Suppressor macrophage treated with lipopolysaccharide for 4 hours (primary cell): ENCODE results near the gene IL4R.
"Not testable (repeated sequence)": the region's sequence is repeated elsewhere in the genome, so short reads cannot be mapped to it uniquely, and the experiment has no call there.

Source experiments
- DNase-seq: peaks from one replicate; pipeline ENCODE4 v3.0.0-alpha.2; 2020

IL4R gene

DNA sequence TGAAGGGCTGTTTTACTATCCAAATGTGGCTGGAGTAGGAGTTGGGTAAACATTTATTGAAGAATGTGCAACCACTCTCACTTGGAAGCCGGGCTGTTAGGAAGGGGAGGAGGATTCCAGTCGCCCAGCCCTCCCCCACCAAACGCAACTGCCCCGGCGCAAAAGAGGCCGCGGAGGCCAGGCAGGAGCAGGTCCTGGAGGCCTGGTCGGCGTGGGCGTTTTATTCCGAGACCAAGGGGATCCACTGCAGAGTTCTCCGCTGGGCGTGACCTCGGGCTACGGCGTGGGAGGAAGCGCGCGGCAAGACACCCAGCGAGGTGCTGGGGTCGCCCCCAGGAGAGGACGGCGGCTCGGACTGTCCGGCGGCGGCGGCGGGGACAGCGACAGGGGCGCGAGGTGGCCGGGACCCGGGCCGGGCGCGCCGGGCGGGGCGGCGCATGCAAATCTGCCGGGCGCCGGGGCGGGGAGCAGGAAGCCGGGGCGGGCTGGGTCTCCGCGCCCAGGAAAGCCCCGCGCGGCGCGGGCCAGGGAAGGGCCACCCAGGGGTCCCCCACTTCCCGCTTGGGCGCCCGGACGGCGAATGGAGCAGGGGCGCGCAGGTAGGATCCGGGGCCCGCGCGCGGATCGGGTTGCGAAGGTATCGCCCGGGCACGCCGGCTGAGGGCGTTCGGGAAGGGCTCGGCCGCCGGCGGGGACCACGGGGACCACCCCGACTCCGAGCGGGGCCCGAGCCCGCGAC lies at the start of gene IL4R:
Gene IL4R (plus strand): TSS at position 553 of the 739 bp plus-strand sequence. CDS start 26,230 bp downstream, outside the sequence.
- DNase-seq, result peak; percentile 94

DNA sequence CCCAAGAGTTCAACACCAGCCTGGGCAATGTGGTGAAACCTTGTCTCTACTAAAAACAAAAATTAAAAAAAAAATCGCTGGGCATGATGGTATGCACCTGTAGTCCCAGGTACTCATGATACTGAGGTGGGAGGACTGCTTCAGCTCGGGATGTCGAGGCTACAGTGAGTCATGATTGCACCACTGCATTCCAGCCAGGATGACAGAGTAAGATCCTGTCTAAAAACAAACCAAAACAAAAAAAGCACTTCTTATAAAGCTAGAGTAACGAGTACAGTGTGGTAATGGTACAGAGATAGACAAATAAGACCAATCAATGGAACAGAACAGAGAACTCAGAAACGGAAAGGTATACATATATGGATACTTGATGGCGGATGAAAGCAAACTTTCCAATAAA lies 49.6 kb upstream of the IL4R start:
- peak; percentile 44 for DNase-seq

DNA sequence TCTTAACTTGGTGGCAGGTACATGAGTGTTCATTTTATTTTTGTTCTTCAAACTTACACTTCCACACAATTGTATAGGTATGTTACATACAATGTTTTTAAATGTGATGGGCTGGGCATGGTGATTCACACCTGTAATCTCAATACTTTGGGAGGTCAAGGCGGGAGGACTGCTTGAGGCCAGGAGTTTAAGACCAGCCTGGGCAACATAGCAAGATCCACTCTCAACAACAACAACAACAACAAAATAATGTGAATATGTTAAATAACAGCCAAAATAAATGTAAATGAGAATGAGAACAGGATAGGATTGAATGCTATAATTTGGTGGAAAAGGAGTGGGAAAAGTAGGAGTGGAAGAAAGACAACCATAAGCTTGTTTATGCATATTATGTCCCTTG lies 47.8 kb upstream of the IL4R start:
- DNase-seq, result no peak

DNA sequence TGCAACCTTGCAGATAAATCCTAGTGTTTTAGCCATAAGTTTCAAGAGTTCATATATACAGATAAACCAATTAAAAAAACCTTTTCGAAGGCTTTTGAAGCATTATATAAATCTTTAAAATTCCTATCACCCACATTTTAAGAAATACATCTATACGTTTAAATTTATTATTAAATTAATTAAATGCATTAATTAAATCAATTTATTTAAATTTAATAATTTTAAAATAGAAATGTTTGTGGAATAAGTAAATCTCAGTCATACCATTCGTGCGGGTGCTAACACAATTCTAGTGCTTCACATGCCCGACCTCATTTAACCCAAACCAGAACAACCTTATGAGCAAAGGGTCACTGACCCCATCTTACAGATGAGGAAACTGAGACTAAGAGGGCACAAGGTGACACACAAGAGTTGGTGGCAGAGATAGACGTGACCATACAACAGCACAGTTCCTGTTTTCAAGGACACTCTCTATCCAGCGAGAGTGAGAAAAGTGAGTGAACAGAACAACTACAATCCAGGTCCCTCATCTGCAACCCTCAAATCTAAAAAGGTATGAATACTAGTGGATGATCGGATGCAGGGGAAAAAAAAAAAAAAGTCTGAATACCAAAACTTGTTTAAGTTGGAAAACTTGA lies 46.6 kb upstream of the IL4R start:
- peak; percentile 48 for DNase-seq

DNA sequence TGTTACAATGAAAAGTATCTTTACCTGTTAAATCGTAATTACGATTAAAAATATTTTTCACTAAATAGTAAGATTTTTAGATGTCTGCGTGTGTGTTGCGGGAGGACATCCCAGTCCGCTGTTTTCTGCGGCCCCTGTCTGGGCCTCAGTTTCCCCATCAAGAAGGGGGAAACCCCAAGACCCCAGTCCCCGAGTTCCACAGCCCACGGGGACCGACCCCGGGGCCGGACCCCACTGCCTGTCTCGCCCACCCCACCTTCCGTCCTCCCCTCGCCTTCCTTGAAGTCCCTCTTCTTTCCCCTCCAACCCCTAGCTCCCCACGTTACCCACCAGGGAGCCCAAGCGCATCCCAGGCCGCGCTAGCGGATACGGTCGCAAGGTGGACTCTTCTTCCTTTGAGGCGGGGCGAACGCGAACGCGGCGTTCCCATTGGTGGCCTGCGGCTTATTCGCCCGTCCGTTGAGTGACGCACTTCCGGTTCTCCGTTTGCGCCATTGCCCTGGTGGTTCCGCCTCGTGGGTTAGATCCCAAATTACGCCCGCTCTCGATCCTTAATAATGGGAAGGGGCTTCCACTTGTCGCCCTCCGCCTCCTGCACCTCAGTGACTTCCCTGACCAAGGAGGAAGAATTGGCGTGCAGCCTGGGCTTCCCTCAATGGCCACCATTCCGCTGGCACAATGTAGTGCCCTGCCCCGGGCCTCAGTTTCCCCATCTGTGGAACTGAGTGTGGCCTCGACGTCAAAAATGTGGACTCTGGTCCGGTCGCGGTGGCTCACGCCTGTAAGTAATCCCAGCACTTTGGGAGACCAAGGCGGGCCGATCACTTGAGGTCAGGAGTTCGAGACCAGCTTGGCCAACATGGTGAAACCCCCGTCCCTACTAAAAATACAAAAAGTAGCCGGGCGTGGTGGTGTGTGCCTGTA lies 45.1 kb upstream of the IL4R start, which contains the start of gene NSMCE1:
Gene NSMCE1 (minus strand): TSS at position 397 of the 924 bp plus-strand sequence. CDS start 11,202 bp downstream, outside the sequence.
- peak; percentile 99 for DNase-seq

DNA sequence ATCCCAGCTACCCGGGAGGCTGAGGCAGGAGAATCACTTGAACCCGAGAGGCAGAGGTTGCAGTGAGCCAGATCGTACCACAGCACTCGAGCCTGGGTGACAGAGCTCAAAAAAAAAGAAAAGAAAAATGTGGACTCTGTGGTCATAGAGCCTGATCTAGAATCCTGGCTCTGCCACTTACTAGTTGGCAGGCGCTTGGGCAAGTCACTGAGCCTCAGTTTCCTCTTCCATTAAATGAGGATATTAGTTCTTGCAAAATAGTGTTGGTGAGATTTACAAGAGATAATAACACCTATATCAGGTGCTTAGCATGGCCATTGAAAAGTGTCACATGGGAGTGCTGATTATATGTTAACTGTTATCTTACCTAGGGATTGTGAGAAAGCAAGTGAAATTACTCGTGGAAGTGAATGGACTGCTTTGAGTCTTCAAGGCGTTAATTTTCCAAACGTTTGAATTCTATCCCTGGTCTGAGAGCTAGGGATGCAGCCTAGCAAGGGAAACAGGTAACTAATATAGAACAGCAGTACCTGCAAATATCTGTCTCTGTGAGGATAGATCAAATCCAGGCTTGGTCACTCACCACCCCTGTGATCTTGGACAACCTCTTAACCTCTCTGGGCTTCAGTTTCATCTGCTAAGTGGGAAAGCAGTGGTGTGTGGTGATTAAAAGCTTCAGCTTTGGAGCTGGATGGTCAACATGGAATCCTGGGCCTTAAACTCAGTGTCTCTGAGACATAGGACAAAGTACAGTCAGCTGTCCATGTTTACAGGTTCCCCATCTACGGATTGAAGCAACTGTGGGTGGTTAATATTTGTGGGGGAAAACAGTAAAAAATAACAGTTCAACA lies 44.2 kb upstream of the IL4R start:
- no peak for DNase-seq

DNA sequence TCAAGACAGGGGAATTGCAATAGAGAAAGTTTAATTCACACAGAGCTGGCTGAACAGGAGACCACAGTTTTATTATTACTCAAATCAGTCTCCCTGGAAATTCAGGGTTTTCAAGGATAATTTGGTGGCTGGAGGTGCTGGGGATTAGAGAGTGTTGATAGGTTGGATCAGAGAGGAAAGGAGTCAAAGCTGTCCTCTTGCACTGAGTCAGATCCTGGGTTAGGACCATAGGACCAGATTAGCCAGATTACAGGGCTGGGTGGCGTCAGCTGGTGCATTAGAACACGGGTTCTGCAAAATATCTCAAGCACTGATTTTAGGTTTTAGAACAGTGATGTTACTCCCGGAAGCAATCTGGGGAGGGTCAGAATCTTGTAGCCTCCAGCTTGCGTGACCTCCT lies 43.4 kb upstream of the IL4R start:
- no peak for DNase-seq

DNA sequence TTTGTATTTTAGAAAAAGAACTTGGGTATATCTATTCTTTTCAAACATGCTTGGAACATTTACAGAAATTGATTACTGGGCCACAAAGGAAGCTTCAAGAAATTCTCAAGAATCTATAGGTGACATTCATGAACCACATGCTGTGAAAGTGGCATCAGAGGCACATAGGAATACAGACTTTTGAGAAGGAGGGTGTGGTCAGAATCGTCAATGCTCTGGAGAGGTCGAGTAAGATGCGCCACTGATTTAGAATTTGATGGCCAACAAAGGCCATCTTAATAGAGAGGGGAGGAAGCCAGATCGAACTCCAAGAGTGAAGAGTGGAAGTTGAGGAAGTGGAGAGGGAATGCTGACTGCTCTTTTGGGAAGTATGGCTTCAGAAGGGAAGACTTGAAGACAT lies 41.7 kb upstream of the IL4R start:
- no peak for DNase-seq

DNA sequence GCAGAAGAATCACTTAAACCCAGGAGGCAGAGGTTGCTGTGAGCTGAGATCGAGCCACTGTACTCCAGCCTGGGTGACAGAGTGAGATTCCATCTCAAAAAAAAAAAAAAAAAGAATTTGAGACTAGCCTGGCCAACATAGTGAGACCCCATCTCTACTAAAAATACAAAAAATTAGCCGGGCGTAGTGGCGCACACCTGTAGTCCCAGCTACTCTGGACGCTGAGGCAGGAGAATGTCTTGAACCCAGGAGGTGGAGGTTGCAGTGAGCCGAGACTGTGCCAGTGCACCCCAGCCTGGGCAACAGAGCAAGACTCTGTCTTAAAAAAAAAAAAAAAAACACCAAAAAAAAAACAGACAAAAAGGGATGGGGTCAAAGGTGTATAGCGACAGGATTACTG lies 41.1 kb upstream of the IL4R start:
- DNase-seq, result not testable (repeated sequence)

DNA sequence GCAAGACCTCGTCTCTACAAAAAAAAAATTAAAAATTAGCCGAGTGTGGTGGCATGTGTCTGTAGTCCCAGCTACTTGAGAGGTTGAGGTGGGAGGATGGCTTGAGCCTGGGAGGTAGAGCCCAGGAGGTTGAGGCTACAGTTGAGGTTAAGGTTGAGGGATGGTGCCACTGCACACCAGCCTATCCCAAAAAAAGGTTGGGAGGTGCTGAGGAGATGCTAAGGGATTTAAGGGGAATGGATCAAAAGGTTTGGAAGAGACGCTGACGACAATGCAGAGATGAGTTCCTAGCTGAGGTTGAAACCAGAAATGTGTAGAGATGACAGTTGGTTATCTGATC lies 40.5 kb upstream of the IL4R start:
- no peak for DNase-seq

DNA sequence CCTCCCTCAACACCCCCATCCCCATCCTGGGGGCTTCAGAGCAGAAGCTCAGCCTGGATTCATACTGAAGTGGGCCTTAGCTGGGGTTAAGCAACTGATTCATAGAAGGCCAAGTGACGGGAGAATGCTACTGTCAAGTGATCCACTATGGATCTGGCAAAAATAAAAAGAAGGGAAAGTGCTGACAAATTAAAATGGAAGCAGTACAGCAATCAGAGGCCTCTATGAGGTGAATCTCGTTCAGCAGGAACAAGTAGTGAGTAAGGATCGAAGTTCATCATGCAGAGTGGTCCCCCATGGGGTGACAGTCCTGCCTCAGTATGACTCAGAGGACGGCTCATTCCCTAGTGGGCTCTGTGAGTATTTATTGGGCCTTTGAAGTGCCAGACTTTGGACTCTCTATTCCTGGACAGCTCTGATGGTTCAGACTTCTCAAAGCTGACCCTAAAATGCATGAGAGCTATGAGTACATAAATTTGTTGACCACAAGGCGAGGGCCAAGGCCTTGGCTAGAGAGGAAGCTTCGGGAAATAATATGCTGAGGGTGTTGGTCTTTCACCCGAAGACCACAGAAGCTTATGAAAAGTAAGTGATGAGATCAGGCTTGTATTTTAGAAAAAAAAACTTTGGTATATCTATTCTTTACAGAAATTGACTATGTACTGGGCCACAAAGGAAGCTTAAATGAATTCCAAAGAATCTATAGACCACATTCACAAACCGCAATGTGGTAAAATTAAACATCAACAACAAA lies 39.9 kb upstream of the IL4R start:
- DNase-seq, result peak; percentile 33

DNA sequence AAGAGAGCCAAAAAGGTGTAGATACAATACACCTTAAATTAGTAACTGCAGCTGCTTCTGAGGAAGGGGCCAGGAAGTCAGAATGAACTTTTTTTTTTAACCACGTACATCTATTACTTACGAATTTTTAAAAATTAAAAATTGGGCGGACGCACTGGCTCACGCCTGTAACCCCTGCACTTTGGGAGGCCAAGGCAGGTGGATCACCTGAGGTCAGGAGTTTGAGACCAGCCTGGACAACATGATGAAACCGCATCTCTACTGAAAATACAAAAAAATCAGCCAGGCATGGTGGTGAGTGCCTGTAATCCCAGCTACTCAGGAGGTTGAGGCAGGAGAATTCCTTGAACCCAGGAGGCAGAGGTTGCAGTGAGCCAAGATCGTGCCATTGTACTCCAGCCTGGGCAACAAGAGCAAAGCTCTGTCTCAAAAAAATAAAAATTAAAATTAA lies 39.3 kb upstream of the IL4R start:
- DNase-seq, result not testable (repeated sequence)

DNA sequence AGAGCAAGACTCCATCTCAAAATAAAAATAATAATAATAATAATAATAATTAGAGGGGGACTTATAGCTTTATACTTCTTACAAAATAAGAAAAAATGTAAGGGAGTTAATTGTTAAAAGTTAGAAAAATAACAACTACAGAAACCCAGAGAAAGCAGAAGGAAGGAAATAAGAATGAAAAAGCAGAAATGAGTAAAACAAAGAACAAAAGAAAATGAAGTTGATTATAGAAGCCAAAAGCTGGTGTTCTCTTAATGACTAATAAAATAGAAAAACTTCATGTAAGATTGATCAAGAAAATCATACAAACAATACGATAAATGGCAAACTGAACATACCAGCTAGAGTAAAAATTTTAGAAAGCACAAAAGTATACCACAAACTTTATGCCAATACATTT lies 38.4 kb upstream of the IL4R start:
- DNase-seq, result peak; percentile 20

DNA sequence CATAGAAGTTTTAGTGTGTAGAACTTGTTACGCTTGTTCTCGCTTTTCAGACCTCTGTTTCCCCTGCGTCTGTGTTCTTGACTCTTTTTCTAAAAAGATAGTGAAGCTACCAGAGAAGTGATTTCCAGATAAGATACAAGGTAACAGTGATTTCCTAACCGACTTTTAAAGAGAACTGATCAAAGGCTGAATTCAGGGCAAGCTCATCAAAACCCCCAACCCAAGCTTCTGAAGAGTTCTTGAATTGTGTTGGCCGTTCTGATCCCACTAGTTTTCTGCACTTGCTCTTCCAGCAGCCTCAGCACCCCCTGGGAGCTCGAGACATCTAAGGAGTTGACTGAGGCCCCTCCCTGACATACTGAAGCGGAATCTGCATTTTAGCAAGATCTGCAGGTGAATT lies 32.5 kb upstream of the IL4R start:
- no peak for DNase-seq

DNA sequence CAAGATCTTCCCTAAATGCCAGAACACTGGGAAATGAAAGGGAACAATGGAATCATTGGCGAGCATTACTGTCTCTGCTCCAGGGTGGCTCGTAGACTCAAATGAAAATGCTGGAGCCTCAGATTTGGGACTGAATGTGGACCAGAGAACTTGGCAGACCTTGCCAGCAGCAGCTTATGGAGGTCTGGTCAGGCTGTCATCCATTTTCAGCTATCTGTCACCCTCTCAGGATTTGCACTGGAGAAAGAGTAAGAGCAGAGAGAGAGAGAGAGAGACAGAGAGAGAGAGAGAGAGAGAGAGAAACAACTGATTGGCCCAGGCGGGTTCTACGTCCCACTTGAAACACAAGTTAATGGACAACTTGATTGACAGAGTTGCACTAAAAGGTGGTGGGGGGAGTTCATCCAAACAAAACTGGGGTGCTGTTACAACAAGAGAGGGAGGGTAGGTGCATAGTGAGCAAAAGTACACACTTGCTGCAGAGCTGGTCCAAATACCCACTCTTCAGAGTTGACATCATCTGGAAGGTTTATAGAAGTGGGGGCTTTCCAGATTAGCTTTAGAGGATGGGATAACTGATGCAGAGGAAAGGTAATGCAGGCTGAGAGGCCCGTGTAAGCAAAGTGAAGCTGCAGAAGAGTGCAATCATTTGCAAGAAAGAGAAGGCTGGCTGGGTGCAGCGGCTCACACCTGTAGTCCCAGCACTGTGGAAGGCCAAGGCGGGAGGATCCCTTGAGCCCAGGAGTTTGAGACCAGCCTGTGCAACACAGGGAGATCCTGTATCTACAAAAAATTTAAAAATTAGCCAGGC lies 28.7 kb upstream of the IL4R start:
- no peak for DNase-seq

DNA sequence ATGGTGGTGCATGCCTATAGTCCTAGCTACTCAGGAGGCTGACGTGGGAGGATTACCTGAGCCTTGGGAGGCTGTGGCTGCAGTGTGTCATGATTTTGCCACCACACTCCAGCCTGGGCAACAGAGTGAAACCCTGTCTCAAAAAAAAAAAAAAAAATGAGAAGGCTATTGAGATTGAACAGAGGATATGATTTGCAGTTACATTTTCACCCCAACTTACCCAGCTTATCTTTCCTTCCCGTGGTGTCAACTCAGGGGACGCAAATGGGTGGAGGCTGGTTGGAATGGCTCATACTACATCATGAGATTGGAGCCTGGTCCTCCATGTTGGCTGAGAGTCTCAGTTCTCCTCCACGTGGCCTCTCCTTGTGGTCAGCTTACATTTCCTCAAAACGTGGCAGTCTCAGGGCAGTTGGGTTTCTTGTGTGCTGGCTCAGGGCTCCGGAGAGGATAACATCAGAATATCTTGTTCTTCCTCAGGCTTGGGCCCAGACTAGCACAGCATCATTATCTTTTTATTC lies 28.0 kb upstream of the IL4R start:
- peak; percentile 79 for DNase-seq

DNA sequence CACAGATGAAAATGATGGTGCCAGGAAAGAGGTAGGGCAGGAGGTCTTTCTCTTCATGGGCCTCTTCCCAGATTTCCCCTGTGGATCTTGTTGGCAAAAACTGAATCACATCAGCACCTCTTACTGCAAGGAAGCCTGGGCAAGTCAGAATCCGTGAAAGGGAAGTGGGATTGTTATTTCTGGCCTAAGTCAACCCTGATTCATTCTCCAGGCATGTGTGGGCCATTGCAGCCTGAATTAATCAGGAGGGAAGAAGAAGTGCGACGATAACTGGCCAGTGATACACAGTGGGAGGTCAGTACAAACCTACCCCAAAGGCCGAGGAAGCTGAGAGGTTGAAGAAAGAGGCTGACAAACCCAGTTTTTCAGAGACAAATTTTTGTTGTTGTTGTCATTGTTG lies 27.3 kb upstream of the IL4R start:
- DNase-seq, result peak; percentile 88

DNA sequence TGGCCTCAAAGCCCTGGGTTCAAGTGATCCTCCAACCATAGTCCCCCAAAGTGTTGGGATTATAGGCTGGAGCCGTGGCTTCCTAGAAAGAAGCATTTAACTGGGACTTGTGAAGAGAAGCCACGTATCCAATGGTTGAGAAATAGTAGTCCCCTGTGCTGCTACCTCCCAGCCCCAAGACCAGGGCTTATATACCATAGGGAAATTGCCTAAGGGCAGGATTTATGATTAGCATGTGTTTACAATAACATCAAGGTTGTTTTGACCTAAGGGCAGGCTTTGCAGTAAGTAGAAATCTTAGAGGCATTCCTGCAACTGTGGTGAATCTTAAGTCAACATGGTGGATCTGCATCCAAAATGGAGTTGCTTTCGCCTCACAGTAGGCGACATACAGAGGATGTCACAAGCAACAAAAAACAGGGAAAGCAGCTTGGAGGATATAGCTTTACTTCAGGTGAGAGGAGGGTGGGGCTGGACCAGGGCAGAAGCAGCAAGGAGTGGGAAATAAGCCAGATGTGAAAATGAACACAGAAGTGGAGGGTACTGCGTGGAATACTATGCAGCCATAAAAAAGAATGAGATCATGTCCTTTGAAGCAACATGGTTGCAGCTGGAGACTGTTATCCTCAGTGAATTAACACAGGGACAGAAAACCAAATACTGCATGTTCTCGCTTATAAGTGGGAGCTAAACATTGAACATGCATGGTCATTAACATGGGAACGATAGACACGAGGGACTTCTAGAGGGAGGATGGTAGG lies 26.5 kb upstream of the IL4R start:
- no peak for DNase-seq

DNA sequence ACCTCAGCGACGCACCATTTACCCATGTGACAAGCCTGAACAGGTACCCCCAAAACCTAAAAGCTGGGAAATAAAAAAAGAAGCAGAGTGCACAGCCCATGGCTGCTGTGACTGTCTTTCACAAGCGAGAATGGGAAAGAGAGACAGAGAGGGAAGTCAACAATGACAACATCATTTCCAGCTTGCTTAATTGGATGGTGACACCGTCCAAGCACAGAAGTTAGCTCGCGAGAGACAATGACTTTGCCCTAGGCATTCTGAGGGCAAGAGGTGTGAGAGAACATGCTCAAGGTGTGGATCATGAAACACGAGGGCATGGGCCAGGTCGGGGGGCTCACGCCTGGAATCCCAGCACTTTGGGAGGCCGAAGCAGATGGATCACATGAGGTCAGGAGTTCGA lies 25.9 kb upstream of the IL4R start:
- peak; percentile 77 for DNase-seq

DNA sequence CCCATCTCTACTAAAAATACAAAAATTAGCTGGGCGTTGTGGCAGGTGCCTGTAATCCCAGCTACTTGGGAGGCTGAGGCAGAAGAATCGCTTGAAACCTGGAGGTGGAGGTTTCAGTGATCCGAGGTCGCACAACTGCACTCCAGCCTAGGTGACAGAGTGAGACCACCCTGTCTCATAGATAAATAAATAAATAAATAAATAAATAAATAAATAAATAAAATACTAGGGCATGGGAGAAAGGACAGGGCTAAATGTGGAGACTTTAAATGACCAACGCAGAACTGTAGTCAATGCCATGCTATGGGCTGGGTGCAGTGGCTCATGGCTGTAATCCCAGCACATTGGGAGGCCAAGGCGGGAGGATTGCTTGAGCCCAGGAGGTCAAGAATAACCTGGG lies 25.5 kb upstream of the IL4R start:
- not testable (repeated sequence) for DNase-seq
